ENCODE results near the gene KMT5B. TPM values are rescaled to one million over a fixed set of nuclear protein-coding genes. Genes with fewer than 3 reads are reported as not detected.

The KMT5B gene
- total and polyA plus RNA-seq, 4 donors = 15.1 to 78.2 (median 26.1) TPM

GRCh38 chr11:68136866-68137265 lies 76.2 kb downstream of the KMT5B start:
- no peak for TF ChIP-seq CTCF (IDR thresholded peaks at IDR 0.05; ENCODE audit: control extremely low read depth, extremely low read depth)
- WGBS, 2 donors = 80 to 86% methylated on average over 8 of the region's 8 CpGs
- H3K4me3 ChIP-seq = no peak overlapping the region
- H3K27me3 ChIP-seq (ENCODE audit: control insufficient read depth in 3 of 3, insufficient read depth in 3 of 3, low read length in 2 of 3) = no peaks in the 10 kb centered on the region
- H3K9ac ChIP-seq (ENCODE audit: insufficient read depth in 1 of 2, low read length in 2 of 2) = no peak overlapping the region
- H3K27ac ChIP-seq (ENCODE audit: low read depth in 1 of 2, low read length in 1 of 2) = no peak overlapping the region
- H3K4me1 ChIP-seq (ENCODE audit: control insufficient read depth in 5 of 5, insufficient read depth in 5 of 5, low read length in 5 of 5) = peaks cover 0 to 23% (median 2%) of the 10 kb centered on the region in 5 donors
- H3K9me3 ChIP-seq (ENCODE audit: control insufficient read depth in 4 of 4, insufficient read depth in 3 of 4, low read length in 3 of 4) = no peaks in the 10 kb centered on the region
- no peaks in the 10 kb centered on the region for H3K36me3 ChIP-seq (ENCODE audit: control insufficient read depth in 4 of 4, insufficient read depth in 4 of 4, low read length in 4 of 4)
- ATAC-seq (ENCODE audit: insufficient read depth, low FRiP score) (no peak), DNase-seq (no peak)

DNA sequence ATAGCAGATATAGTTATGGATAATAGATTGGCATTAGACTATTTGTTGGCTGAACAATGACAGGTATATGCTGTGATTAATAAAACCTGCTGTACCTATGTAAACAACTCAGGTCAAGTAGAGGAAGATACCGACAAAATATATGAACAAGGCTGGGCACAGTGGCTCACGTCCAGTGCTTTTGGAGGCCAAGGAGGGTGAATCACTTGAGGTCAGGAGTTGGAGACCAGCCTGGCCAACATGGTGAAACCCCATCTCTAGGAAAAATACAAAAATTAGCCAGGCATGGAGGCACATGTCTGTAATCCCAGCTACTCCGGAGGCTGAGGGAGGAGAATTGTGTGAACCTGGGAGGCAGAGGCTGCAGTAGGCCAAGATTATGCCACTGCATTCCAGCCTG lies 77.9 kb downstream of the KMT5B start:
- Histone ChIP-seq H3K9me3 (ENCODE audit: control insufficient read depth in 4 of 4, insufficient read depth in 3 of 4, low read length in 3 of 4) (no peaks in the 10 kb centered on the region), H3K27me3 (ENCODE audit: control insufficient read depth in 3 of 3, insufficient read depth in 3 of 3, low read length in 2 of 3) (no peaks in the 10 kb centered on the region), H3K4me1 (ENCODE audit: control insufficient read depth in 5 of 5, insufficient read depth in 5 of 5, low read length in 5 of 5) (peaks cover 0 to 10% (median 2%) of the 10 kb centered on the region in 5 donors), H3K36me3 (ENCODE audit: control insufficient read depth in 4 of 4, insufficient read depth in 4 of 4, low read length in 4 of 4) (no peaks in the 10 kb centered on the region), H3K9ac (ENCODE audit: insufficient read depth in 1 of 2, low read length in 2 of 2) (no peak overlapping the region), H3K4me3 (no peak overlapping the region), H3K27ac (ENCODE audit: low read depth in 1 of 2, low read length in 1 of 2) (no peak overlapping the region)
- no peak for ATAC-seq (ENCODE audit: insufficient read depth, low FRiP score)
- TF ChIP-seq CTCF (IDR thresholded peaks at IDR 0.05; ENCODE audit: control extremely low read depth, extremely low read depth) = no peak
- 60 to 64% methylated on average over 3 of the region's 3 CpGs for WGBS, 2 donors
- DNase-seq = no peak

DNA sequence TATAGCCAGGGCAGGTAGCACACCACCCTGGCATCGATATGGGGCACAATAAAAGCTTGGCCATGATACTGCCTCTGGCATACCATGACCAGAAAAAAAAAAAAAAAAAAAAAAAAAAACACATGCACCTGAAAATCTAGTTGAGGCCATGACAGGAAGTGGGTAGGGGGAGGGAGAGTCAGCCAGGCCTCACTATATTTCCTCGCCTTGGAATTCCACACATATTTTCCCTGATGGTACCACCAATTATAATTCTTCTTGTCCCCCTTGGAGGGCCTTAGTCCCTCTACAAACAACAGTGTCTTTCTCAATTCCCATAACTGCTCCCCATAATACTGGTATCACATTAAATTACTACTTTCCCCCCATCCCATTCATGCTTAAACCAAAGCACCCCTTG lies 79.3 kb downstream of the KMT5B start:
- H3K27me3 ChIP-seq (ENCODE audit: control insufficient read depth in 3 of 3, insufficient read depth in 3 of 3, low read length in 2 of 3) = no peaks in the 10 kb centered on the region
- no peak overlapping the region for H3K9ac ChIP-seq (ENCODE audit: insufficient read depth in 1 of 2, low read length in 2 of 2)
- H3K27ac ChIP-seq (ENCODE audit: low read depth in 1 of 2, low read length in 1 of 2) = no peak overlapping the region
- no peak for TF ChIP-seq CTCF (IDR thresholded peaks at IDR 0.05; ENCODE audit: control extremely low read depth, extremely low read depth)
- 76 to 98% methylated on average over 2 of the region's 2 CpGs for WGBS, 2 donors
- DNase-seq (no peak), ATAC-seq (ENCODE audit: insufficient read depth, low FRiP score) (no peak)
- H3K4me3 ChIP-seq = no peak overlapping the region
- no peaks in the 10 kb centered on the region for H3K36me3 ChIP-seq (ENCODE audit: control insufficient read depth in 4 of 4, insufficient read depth in 4 of 4, low read length in 4 of 4)
- peaks cover 0 to 9% (median 5%) of the 10 kb centered on the region in 5 donors for H3K4me1 ChIP-seq (ENCODE audit: control insufficient read depth in 5 of 5, insufficient read depth in 5 of 5, low read length in 5 of 5)
- H3K9me3 ChIP-seq (ENCODE audit: control insufficient read depth in 4 of 4, insufficient read depth in 3 of 4, low read length in 3 of 4) = peaks cover 0 to 2% (median 0%) of the 10 kb centered on the region in 4 donors

- Histone ChIP-seq H3K4me3 (no peak overlapping the region), H3K9ac (ENCODE audit: insufficient read depth in 1 of 2, low read length in 2 of 2) (no peak overlapping the region), H3K9me3 (ENCODE audit: control insufficient read depth in 4 of 4, insufficient read depth in 3 of 4, low read length in 3 of 4) (peaks cover 0 to 2% (median 0%) of the 10 kb centered on the region in 4 donors), H3K36me3 (ENCODE audit: control insufficient read depth in 4 of 4, insufficient read depth in 4 of 4, low read length in 4 of 4) (no peaks in the 10 kb centered on the region), H3K27ac (ENCODE audit: low read depth in 1 of 2, low read length in 1 of 2) (no peak overlapping the region), H3K4me1 (ENCODE audit: control insufficient read depth in 5 of 5, insufficient read depth in 5 of 5, low read length in 5 of 5) (peaks cover 0 to 12% (median 6%) of the 10 kb centered on the region in 5 donors), H3K27me3 (ENCODE audit: control insufficient read depth in 3 of 3, insufficient read depth in 3 of 3, low read length in 2 of 3) (no peaks in the 10 kb centered on the region)
- DNase-seq (no peak), ATAC-seq (ENCODE audit: insufficient read depth, low FRiP score) (no peak)
- WGBS, 2 donors = 79 to 91% methylated on average over 1 of the region's 1 CpG
- no peak for TF ChIP-seq CTCF (IDR thresholded peaks at IDR 0.05; ENCODE audit: control extremely low read depth, extremely low read depth)
These were observed 83.0 kb downstream of the KMT5B start for GRCh38 chr11:68130121-68130520.
